ENCODE measurements around the gene ZNF385B. TPM values are rescaled to one million over a fixed set of nuclear protein-coding genes. Genes with fewer than 3 reads are reported as not detected.

Gene ZNF385B
- polyA plus RNA-seq, 1 donor (not counting 4 experiments of a cell fraction or from before 2014, with no cell fraction given) = 0.17 TPM

DNA sequence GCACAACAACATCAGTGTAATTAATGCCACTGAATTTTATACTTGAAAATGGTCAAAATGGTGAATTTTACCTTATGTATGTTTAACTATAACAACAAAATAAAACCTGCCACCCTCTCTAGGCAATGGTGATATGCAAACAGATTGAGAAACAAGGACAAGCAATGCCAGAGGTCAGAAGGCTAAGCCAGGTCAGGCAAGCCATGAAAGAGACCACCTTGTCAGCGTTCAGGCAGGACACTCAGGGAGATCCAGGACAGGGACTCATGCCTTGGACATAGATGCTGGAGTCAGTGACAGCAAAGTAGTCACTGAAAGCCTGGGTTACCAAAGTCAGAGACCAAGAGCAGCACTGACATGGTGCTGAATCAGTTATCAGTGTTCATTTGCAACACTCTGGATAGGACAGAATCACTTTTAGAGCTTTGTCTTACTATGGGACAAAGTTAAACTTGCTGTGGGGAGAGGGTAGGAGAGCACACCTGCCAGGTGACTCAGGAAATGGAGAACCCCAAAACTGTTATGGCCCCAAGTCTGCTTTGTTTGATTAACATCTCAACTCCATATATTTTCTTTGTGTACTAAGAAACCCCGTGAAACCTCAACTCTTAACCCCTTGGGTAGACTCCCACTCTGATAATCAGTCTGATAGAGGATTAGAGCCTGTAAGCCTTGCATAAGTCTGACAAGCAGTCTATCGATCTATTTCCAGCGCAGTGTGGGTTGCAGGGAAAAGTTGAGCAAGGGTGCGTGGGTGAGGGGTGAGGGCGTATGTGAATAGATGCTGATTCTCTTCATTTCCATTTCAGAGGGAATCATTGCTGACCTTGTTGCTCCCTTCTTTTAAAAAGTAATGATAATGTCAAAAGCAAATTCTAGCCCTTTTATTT is 48.7 kb upstream of the ZNF385B start:
- no peak overlapping the region for H3K27ac ChIP-seq (ENCODE audit: control insufficient read depth, insufficient read depth, low read length)
- no peaks in the 10 kb centered on the region for H3K36me3 ChIP-seq (ENCODE audit: control insufficient read depth in 2 of 2, extremely low read depth in 1 of 2, insufficient read depth in 2 of 2, low read length in 2 of 2)
- no peak overlapping the region for H3K9ac ChIP-seq (ENCODE audit: control insufficient read depth, extremely low read depth, insufficient read depth, low read length)
- no peaks in the 10 kb centered on the region for H4K20me1 ChIP-seq (ENCODE audit: control insufficient read depth, extremely low read depth, insufficient read depth, low read length)
- H3K4me3 ChIP-seq (ENCODE audit: control insufficient read depth in 2 of 3, extremely low read depth in 1 of 3, insufficient read depth in 2 of 3, low read depth in 1 of 3, low read length in 3 of 3) = no peak overlapping the region
- H3K27me3 ChIP-seq (ENCODE audit: control insufficient read depth, extremely low read depth, insufficient read depth, low read length) = no peaks in the 10 kb centered on the region
- H3K4me1 ChIP-seq (ENCODE audit: control insufficient read depth, extremely low read depth, insufficient read depth, low read length) = no peaks in the 10 kb centered on the region
- no peak for TF ChIP-seq EZH2 (IDR thresholded peaks at IDR 0.05; ENCODE audit: low read length)
- TF ChIP-seq, protein P1, sequence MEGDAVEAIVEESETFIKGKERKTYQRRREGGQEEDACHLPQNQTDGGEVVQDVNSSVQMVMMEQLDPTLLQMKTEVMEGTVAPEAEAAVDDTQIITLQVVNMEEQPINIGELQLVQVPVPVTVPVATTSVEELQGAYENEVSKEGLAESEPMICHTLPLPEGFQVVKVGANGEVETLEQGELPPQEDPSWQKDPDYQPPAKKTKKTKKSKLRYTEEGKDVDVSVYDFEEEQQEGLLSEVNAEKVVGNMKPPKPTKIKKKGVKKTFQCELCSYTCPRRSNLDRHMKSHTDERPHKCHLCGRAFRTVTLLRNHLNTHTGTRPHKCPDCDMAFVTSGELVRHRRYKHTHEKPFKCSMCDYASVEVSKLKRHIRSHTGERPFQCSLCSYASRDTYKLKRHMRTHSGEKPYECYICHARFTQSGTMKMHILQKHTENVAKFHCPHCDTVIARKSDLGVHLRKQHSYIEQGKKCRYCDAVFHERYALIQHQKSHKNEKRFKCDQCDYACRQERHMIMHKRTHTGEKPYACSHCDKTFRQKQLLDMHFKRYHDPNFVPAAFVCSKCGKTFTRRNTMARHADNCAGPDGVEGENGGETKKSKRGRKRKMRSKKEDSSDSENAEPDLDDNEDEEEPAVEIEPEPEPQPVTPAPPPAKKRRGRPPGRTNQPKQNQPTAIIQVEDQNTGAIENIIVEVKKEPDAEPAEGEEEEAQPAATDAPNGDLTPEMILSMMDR (optimal IDR thresholded peaks at IDR 0.05 in 1 of 3, IDR thresholded peaks at IDR 0.05 in 1 of 3, conservative IDR thresholded peaks at IDR 0.05 in 1 of 3; ENCODE audit: extremely low read depth in 1 of 3, insufficient read depth in 2 of 3, low read length in 3 of 3) = no peak
- no peaks in the 10 kb centered on the region for H3K79me2 ChIP-seq (ENCODE audit: control insufficient read depth, insufficient read depth, low read length)
- no peak overlapping the region for H3K4me2 ChIP-seq (ENCODE audit: control insufficient read depth, extremely low read depth, insufficient read depth, low read depth, low read length)
- DNase-seq (ENCODE audit: low read depth, low spot score) (no peak), FAIRE-seq (no peak)
- no peaks in the 10 kb centered on the region for H3K9me3 ChIP-seq (ENCODE audit: control insufficient read depth, low read depth, low read length)
- dilution Hi-C loops (cut with MboI; ENCODE audit: extremely low pct_ligation_motif_present, low sequenced_read_pairs) = no loop called here
- no peak overlapping the region for H2AFZ ChIP-seq (ENCODE audit: control insufficient read depth, low read length)
- no peaks in the 10 kb centered on the region for H3K9me1 ChIP-seq (ENCODE audit: control insufficient read depth, extremely low read depth, insufficient read depth, low read length)

DNA sequence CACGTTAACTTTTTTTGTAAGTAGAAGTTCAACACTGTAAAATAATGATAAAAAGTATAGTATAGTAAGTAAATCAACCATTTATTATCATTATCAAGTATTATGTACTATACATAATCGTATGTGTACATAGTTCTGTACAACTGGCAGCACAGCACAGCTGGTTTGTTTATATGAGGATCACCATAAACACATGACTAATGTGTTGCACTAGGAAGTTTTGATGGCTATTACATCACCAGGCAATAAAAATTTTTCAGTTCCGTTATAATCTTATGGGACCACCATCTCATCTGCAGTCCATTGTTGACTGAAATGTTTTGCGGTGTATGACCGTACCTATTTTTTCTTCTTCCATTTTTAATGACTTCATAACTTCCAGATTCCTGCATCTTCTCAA is 39.2 kb upstream of the ZNF385B start:
- Histone ChIP-seq H3K9ac (ENCODE audit: control insufficient read depth, extremely low read depth, insufficient read depth, low read length) (no peak overlapping the region), H3K27me3 (ENCODE audit: control insufficient read depth, extremely low read depth, insufficient read depth, low read length) (no peaks in the 10 kb centered on the region), H3K27ac (ENCODE audit: control insufficient read depth, insufficient read depth, low read length) (no peak overlapping the region), H3K4me2 (ENCODE audit: control insufficient read depth, extremely low read depth, insufficient read depth, low read depth, low read length) (no peak overlapping the region), H3K9me1 (ENCODE audit: control insufficient read depth, extremely low read depth, insufficient read depth, low read length) (no peaks in the 10 kb centered on the region), H3K4me1 (ENCODE audit: control insufficient read depth, extremely low read depth, insufficient read depth, low read length) (no peaks in the 10 kb centered on the region), H3K9me3 (ENCODE audit: control insufficient read depth, low read depth, low read length) (no peaks in the 10 kb centered on the region), H4K20me1 (ENCODE audit: control insufficient read depth, extremely low read depth, insufficient read depth, low read length) (no peaks in the 10 kb centered on the region), H3K4me3 (ENCODE audit: control insufficient read depth in 2 of 3, extremely low read depth in 1 of 3, insufficient read depth in 2 of 3, low read depth in 1 of 3, low read length in 3 of 3) (no peak overlapping the region), H3K36me3 (ENCODE audit: control insufficient read depth in 2 of 2, extremely low read depth in 1 of 2, insufficient read depth in 2 of 2, low read length in 2 of 2) (no peaks in the 10 kb centered on the region), H2AFZ (ENCODE audit: control insufficient read depth, low read length) (no peak overlapping the region), H3K79me2 (ENCODE audit: control insufficient read depth, insufficient read depth, low read length) (no peaks in the 10 kb centered on the region)
- FAIRE-seq = no peak
- dilution Hi-C loops (cut with MboI; ENCODE audit: extremely low pct_ligation_motif_present, low sequenced_read_pairs) = no loop called here
- TF ChIP-seq, protein P1 (optimal IDR thresholded peaks at IDR 0.05 in 1 of 3, IDR thresholded peaks at IDR 0.05 in 1 of 3, conservative IDR thresholded peaks at IDR 0.05 in 1 of 3; ENCODE audit: extremely low read depth in 1 of 3, insufficient read depth in 2 of 3, low read length in 3 of 3) = no peak
- no peak for TF ChIP-seq EZH2 (IDR thresholded peaks at IDR 0.05; ENCODE audit: low read length)
- no peak for DNase-seq (ENCODE audit: low read depth, low spot score)
